Measurements from ENCODE around the gene DDN.

DNA sequence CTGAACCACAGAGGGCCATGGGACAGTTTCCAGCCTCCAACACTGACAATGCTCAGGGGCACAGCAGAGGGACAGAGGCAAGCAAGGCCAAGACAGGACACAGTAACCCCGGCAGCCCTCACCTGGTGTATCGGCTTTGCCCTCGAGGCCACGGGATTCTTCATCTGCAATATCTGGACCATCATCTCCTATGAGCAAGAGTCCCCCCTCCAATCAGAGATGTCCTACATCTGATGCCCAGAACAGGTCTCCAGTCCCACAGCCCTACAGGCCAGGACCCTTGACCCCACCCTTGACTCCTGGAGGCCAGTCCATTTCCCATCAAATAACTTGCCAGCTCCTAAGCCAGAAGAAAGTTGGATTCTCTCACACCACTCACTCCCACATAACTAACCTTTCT lies 44.1 kb upstream of the DDN start:
- TF ChIP-seq, protein P1, sequence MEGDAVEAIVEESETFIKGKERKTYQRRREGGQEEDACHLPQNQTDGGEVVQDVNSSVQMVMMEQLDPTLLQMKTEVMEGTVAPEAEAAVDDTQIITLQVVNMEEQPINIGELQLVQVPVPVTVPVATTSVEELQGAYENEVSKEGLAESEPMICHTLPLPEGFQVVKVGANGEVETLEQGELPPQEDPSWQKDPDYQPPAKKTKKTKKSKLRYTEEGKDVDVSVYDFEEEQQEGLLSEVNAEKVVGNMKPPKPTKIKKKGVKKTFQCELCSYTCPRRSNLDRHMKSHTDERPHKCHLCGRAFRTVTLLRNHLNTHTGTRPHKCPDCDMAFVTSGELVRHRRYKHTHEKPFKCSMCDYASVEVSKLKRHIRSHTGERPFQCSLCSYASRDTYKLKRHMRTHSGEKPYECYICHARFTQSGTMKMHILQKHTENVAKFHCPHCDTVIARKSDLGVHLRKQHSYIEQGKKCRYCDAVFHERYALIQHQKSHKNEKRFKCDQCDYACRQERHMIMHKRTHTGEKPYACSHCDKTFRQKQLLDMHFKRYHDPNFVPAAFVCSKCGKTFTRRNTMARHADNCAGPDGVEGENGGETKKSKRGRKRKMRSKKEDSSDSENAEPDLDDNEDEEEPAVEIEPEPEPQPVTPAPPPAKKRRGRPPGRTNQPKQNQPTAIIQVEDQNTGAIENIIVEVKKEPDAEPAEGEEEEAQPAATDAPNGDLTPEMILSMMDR (conservative IDR thresholded peaks at IDR 0.05) = no peak
- TF ChIP-seq ZFX (IDR thresholded peaks at IDR 0.05) = no peak
